ENCODE measurements around the gene INSYN2B.

Gene INSYN2B

GRCh38 chr5:169848271-169848670 is 132.0 kb downstream of the INSYN2B start:
- no peak for TF ChIP-seq EZH2phosphoT487 (IDR thresholded peaks at IDR 0.05; ENCODE audit: low read depth)
- no peaks in the 10 kb centered on the region for H3K27me3 ChIP-seq (ENCODE audit: low read depth, low read length)
- peaks cover 75% of the 10 kb centered on the region for H3K36me3 ChIP-seq (replicated peaks; ENCODE audit: low read depth, low read length)
- H3K4me1 ChIP-seq (ENCODE audit: low read length): no peaks in the 10 kb centered on the region
- no peak overlapping the region for H3K9ac ChIP-seq (ENCODE audit: low read length)
- H4K20me1 ChIP-seq (ENCODE audit: insufficient read depth, low read length): no peaks in the 10 kb centered on the region
- H3K4me2 ChIP-seq (ENCODE audit: low read length): no peak overlapping the region
- peaks cover 17% of the 10 kb centered on the region for H3K9me3 ChIP-seq (ENCODE audit: insufficient read depth, low read length)
- no peak overlapping the region for H2AFZ ChIP-seq (ENCODE audit: low read depth, low read length)
- no peaks in the 10 kb centered on the region for H3K79me2 ChIP-seq (ENCODE audit: low read length)
- H3K4me3 ChIP-seq (ENCODE audit: low read length): no peak overlapping the region
- no peak overlapping the region for H3K27ac ChIP-seq (ENCODE audit: low read length)

GRCh38 chr5:169847519-169847918 is 132.8 kb downstream of the INSYN2B start:
- H3K4me1 ChIP-seq (ENCODE audit: low read length): no peaks in the 10 kb centered on the region
- peaks cover 75% of the 10 kb centered on the region for H3K36me3 ChIP-seq (replicated peaks; ENCODE audit: low read depth, low read length)
- no peak overlapping the region for H3K4me2 ChIP-seq (ENCODE audit: low read length)
- no peaks in the 10 kb centered on the region for H3K79me2 ChIP-seq (ENCODE audit: low read length)
- H2AFZ ChIP-seq (ENCODE audit: low read depth, low read length): no peak overlapping the region
- H3K27me3 ChIP-seq (ENCODE audit: low read depth, low read length): no peaks in the 10 kb centered on the region
- TF ChIP-seq EZH2phosphoT487 (IDR thresholded peaks at IDR 0.05; ENCODE audit: low read depth): no peak
- no peak for TF ChIP-seq CTCF (IDR thresholded peaks at IDR 0.05; ENCODE audit: low read depth, low read length)
- no peak overlapping the region for H3K9ac ChIP-seq (ENCODE audit: low read length)
- H4K20me1 ChIP-seq (ENCODE audit: insufficient read depth, low read length): no peaks in the 10 kb centered on the region
- peaks cover 17% of the 10 kb centered on the region for H3K9me3 ChIP-seq (ENCODE audit: insufficient read depth, low read length)
- H3K27ac ChIP-seq (ENCODE audit: low read length): no peak overlapping the region
- H3K4me3 ChIP-seq (ENCODE audit: low read length): no peak overlapping the region

GRCh38 chr5:169842699-169843098 is 137.6 kb downstream of the INSYN2B start:
- H3K79me2 ChIP-seq (ENCODE audit: low read length): no peaks in the 10 kb centered on the region
- no peaks in the 10 kb centered on the region for H3K27me3 ChIP-seq (ENCODE audit: low read depth, low read length)
- H3K9me3 ChIP-seq (ENCODE audit: insufficient read depth, low read length): no peaks in the 10 kb centered on the region
- H3K4me2 ChIP-seq (ENCODE audit: low read length): no peak overlapping the region
- no peak for TF ChIP-seq CTCF (IDR thresholded peaks at IDR 0.05; ENCODE audit: low read depth, low read length)
- TF ChIP-seq EZH2phosphoT487 (IDR thresholded peaks at IDR 0.05; ENCODE audit: low read depth): no peak
- peaks cover 17% of the 10 kb centered on the region for H4K20me1 ChIP-seq (ENCODE audit: insufficient read depth, low read length)
- peaks cover 49% of the 10 kb centered on the region for H3K36me3 ChIP-seq (replicated peaks; ENCODE audit: low read depth, low read length)
- H3K4me1 ChIP-seq (ENCODE audit: low read length): peaks cover 12% of the 10 kb centered on the region
- H3K4me3 ChIP-seq (ENCODE audit: low read length): no peak overlapping the region
- H2AFZ ChIP-seq (ENCODE audit: low read depth, low read length): no peak overlapping the region
- H3K27ac ChIP-seq (ENCODE audit: low read length): no peak overlapping the region
- no peak overlapping the region for H3K9ac ChIP-seq (ENCODE audit: low read length)

- H2AFZ ChIP-seq (ENCODE audit: low read depth, low read length): no peak overlapping the region
- H3K27ac ChIP-seq (ENCODE audit: low read length): no peak overlapping the region
- no peaks in the 10 kb centered on the region for H3K27me3 ChIP-seq (ENCODE audit: low read depth, low read length)
- peaks cover 20% of the 10 kb centered on the region for H4K20me1 ChIP-seq (ENCODE audit: insufficient read depth, low read length)
- peaks cover 12% of the 10 kb centered on the region for H3K4me1 ChIP-seq (ENCODE audit: low read length)
- H3K4me3 ChIP-seq (ENCODE audit: low read length): no peak overlapping the region
- H3K4me2 ChIP-seq (ENCODE audit: low read length): no peak overlapping the region
- H3K36me3 ChIP-seq (replicated peaks; ENCODE audit: low read depth, low read length): peaks cover 41% of the 10 kb centered on the region
- TF ChIP-seq EZH2phosphoT487 (IDR thresholded peaks at IDR 0.05; ENCODE audit: low read depth): no peak
- no peak for TF ChIP-seq CTCF (IDR thresholded peaks at IDR 0.05; ENCODE audit: low read depth, low read length)
- no peaks in the 10 kb centered on the region for H3K9me3 ChIP-seq (ENCODE audit: insufficient read depth, low read length)
- no peaks in the 10 kb centered on the region for H3K79me2 ChIP-seq (ENCODE audit: low read length)
- H3K9ac ChIP-seq (ENCODE audit: low read length): no peak overlapping the region
Observed at GRCh38 chr5:169840405-169840804, 139.9 kb downstream of the INSYN2B start.

GRCh38 chr5:169838688-169839087 is 141.6 kb downstream of the INSYN2B start:
- Histone ChIP-seq H3K4me1 (ENCODE audit: low read length) (peaks cover 12% of the 10 kb centered on the region), H3K9ac (ENCODE audit: low read length) (no peak overlapping the region), H3K4me3 (ENCODE audit: low read length) (no peak overlapping the region), H2AFZ (ENCODE audit: low read depth, low read length) (no peak overlapping the region), H3K27me3 (ENCODE audit: low read depth, low read length) (no peaks in the 10 kb centered on the region), H4K20me1 (ENCODE audit: insufficient read depth, low read length) (peaks cover 20% of the 10 kb centered on the region), H3K9me3 (ENCODE audit: insufficient read depth, low read length) (no peaks in the 10 kb centered on the region), H3K36me3 (replicated peaks; ENCODE audit: low read depth, low read length) (peaks cover 31% of the 10 kb centered on the region), H3K79me2 (ENCODE audit: low read length) (no peaks in the 10 kb centered on the region), H3K27ac (ENCODE audit: low read length) (no peak overlapping the region), H3K4me2 (ENCODE audit: low read length) (no peak overlapping the region)
- TF ChIP-seq CTCF (IDR thresholded peaks at IDR 0.05; ENCODE audit: low read depth, low read length) (no peak), EZH2phosphoT487 (IDR thresholded peaks at IDR 0.05; ENCODE audit: low read depth) (no peak)
